WTC11 (cell line): Measurements from ENCODE around the gene STRN3.

Source experiments
- CBFB ChIP-seq: sonication (generic); formaldehyde crosslinking; IDR thresholded peaks from 2 replicates; pipeline ENCODE4 v1.8.1; 2022; ENCODE audit warnings: mild to moderate bottlenecking, low read depth, missing genetic modification reagents
- CTCF ChIP-seq: fragments of 200-600 bp; IDR thresholded peaks from 2 replicates; pipeline ENCODE4 v1.8.0; 2022; ENCODE audit warnings: antibody characterized with exemption
- FOXP4 ChIP-seq: sonication (generic); formaldehyde crosslinking; IDR thresholded peaks from 2 replicates; pipeline ENCODE4 v1.8.0; 2022; ENCODE audit warnings: mild to moderate bottlenecking, missing genetic modification reagents
- IRF1 ChIP-seq: sonication (generic); formaldehyde crosslinking; IDR thresholded peaks from 2 replicates; pipeline ENCODE4 v1.8.0; 2023; ENCODE audit warnings: missing genetic modification reagents
- MXD4 ChIP-seq: fragments of 250-450 bp; sonication (Bioruptor Pico); IDR thresholded peaks from 2 replicates; pipeline ENCODE4 v1.8.0; 2021; ENCODE audit warnings: mild to moderate bottlenecking, moderate library complexity, borderline replicate concordance
- SP1 ChIP-seq: sonication (generic); formaldehyde crosslinking; conservative IDR thresholded peaks from 2 replicates; pipeline ENCODE4 v1.8.1; 2022; ENCODE audit warnings: missing genetic modification reagents
- USF2 ChIP-seq: sonication (generic); formaldehyde crosslinking; IDR thresholded peaks from 2 replicates; pipeline ENCODE4 v1.8.1; 2023; ENCODE audit warnings: mild to moderate bottlenecking, missing genetic modification reagents, moderate library complexity
- ZNF263 ChIP-seq: sonication (generic); formaldehyde crosslinking; IDR thresholded peaks from 2 replicates; pipeline ENCODE4 v1.8.1; 2022; ENCODE audit warnings: low read depth, mild to moderate bottlenecking, moderate library complexity, missing genetic modification reagents

GRCh38 chr14:30983858-30984257 lies 42.3 kb downstream of the STRN3 start:
- TF ChIP-seq CTCF = no peak
- TF ChIP-seq SP1 (CRISPR knock-in tag) = no peak
- no peak for TF ChIP-seq USF2 (CRISPR knock-in tag)
- no peak for TF ChIP-seq FOXP4 (CRISPR knock-in tag)
- TF ChIP-seq ZNF263 = no peak
- no peak for TF ChIP-seq CBFB
- TF ChIP-seq MXD4 (CRISPR knock-in tag) = no peak
- TF ChIP-seq IRF1 (CRISPR knock-in tag) = no peak
